ENCODE measurements around the gene PRKCA. TPM values are rescaled to one million over a fixed set of nuclear protein-coding genes. Genes with fewer than 3 reads are reported as not detected.
"Not testable (repeated sequence)": the region's sequence is repeated elsewhere in the genome, so short reads cannot be mapped to it uniquely, and the experiment has no call there.

Gene PRKCA
- total RNA-seq, 1 donor from 2014 or later, result 4.7 TPM

DNA sequence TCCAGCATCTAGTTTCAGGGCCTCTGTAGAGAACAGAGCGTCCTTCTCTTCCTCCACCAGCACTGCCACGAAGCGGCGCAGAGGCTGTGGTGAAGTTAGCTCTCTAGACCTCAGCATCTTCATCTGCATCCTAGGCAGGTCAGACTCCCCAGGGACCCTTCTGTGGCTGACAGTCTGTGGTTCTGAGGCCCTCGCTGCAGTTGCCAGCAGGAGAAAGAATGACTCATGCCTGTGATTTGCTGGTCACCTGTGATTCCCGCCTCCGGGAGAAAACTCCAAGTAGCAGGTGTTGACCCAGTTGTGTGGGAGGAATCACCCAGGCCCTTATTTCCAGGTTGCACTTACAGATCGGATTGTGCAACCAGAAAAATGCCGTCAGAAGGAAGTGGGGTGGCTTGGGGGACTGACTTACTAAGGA lies 415.2 kb downstream of the PRKCA start:
- TF ChIP-seq, protein P1, sequence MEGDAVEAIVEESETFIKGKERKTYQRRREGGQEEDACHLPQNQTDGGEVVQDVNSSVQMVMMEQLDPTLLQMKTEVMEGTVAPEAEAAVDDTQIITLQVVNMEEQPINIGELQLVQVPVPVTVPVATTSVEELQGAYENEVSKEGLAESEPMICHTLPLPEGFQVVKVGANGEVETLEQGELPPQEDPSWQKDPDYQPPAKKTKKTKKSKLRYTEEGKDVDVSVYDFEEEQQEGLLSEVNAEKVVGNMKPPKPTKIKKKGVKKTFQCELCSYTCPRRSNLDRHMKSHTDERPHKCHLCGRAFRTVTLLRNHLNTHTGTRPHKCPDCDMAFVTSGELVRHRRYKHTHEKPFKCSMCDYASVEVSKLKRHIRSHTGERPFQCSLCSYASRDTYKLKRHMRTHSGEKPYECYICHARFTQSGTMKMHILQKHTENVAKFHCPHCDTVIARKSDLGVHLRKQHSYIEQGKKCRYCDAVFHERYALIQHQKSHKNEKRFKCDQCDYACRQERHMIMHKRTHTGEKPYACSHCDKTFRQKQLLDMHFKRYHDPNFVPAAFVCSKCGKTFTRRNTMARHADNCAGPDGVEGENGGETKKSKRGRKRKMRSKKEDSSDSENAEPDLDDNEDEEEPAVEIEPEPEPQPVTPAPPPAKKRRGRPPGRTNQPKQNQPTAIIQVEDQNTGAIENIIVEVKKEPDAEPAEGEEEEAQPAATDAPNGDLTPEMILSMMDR (IDR thresholded peaks at IDR 0.05; ENCODE audit: insufficient read depth, low read length, severe bottlenecking), result no peak
- Histone ChIP-seq H3K27me3 (ENCODE audit: control insufficient read depth, insufficient read depth, low read length) (no peaks in the 10 kb centered on the region), H3K36me3 (ENCODE audit: control insufficient read depth, insufficient read depth, low read length) (no peaks in the 10 kb centered on the region), H3K4me3 (ENCODE audit: low read depth, low read length) (no peak overlapping the region)
- FAIRE-seq (no peak), DNase-seq (ENCODE audit: low read depth) (peak; percentile 87)

DNA sequence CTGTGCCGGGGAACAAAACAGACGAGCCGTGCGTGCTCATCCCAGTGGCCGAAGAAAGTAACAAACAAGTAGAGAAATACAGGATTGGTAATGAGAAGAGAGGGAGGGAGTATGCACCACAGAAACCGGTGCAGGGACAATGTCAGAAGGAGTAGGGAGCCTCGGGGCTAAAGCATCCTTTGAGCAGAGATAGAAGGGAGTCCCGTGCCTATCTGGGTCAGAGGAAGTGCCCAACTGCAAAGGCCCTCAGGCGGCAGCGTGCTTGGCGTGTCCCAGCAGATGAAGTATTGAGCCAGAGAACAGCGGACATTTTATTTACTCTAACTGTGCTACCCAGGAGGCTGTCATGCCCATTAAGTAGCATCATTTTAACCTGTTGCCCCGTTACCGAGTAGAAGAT lies 417.6 kb downstream of the PRKCA start:
- no peak for DNase-seq (ENCODE audit: low read depth)
- FAIRE-seq, result no peak
- Histone ChIP-seq H3K36me3 (ENCODE audit: control insufficient read depth, insufficient read depth, low read length) (no peaks in the 10 kb centered on the region), H3K27me3 (ENCODE audit: control insufficient read depth, insufficient read depth, low read length) (no peaks in the 10 kb centered on the region), H3K4me3 (ENCODE audit: low read depth, low read length) (no peak overlapping the region)
- TF ChIP-seq, protein P1 (IDR thresholded peaks at IDR 0.05; ENCODE audit: insufficient read depth, low read length, severe bottlenecking), result no peak

DNA sequence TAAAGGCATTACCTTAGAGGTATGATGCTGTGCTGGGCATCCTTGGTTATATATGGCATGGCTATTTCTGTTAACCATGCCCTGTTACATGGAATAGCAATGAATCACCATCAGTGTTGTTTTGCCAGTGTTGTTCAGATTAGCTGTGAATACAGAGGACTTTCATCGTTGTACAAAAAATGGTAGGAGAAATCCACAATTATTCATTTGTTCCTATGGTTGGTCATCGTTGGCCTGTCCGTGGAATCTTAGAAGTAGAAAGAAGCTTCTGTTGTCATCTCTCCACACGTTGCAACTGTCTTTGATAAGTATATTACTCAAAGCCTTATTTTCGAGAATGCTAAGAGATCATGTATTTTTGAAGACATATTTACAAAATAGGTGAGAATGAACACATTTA lies 418.2 kb downstream of the PRKCA start:
- Histone ChIP-seq H3K36me3 (ENCODE audit: control insufficient read depth, insufficient read depth, low read length) (no peaks in the 10 kb centered on the region), H3K4me3 (ENCODE audit: low read depth, low read length) (no peak overlapping the region), H3K27me3 (ENCODE audit: control insufficient read depth, insufficient read depth, low read length) (no peaks in the 10 kb centered on the region)
- DNase-seq (ENCODE audit: low read depth), result no peak
- FAIRE-seq, result no peak
- TF ChIP-seq, protein P1 (IDR thresholded peaks at IDR 0.05; ENCODE audit: insufficient read depth, low read length, severe bottlenecking), result no peak

DNA sequence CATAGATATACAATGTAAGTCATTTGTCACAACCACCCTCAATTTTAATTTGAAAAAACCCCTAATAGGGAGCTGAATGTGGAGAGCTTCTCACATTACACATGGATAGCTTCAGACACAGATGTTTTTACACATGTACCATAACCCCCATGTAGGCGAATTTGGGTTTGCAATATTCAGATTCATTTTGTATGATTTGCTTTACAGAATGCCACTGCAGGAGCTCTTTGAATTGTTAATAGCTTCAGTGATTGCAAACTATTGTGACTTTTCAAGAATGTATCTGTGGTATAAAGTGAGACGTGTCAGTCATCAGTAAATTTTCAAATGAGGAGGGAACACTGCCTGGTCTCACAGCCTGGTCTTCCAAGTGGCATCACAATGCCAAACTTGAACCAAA lies 419.9 kb downstream of the PRKCA start:
- FAIRE-seq, result no peak
- Histone ChIP-seq H3K4me3 (ENCODE audit: low read depth, low read length) (no peak overlapping the region), H3K36me3 (ENCODE audit: control insufficient read depth, insufficient read depth, low read length) (no peaks in the 10 kb centered on the region), H3K27me3 (ENCODE audit: control insufficient read depth, insufficient read depth, low read length) (no peaks in the 10 kb centered on the region)
- TF ChIP-seq, protein P1 (IDR thresholded peaks at IDR 0.05; ENCODE audit: insufficient read depth, low read length, severe bottlenecking), result no peak
- DNase-seq (ENCODE audit: low read depth), result no peak

DNA sequence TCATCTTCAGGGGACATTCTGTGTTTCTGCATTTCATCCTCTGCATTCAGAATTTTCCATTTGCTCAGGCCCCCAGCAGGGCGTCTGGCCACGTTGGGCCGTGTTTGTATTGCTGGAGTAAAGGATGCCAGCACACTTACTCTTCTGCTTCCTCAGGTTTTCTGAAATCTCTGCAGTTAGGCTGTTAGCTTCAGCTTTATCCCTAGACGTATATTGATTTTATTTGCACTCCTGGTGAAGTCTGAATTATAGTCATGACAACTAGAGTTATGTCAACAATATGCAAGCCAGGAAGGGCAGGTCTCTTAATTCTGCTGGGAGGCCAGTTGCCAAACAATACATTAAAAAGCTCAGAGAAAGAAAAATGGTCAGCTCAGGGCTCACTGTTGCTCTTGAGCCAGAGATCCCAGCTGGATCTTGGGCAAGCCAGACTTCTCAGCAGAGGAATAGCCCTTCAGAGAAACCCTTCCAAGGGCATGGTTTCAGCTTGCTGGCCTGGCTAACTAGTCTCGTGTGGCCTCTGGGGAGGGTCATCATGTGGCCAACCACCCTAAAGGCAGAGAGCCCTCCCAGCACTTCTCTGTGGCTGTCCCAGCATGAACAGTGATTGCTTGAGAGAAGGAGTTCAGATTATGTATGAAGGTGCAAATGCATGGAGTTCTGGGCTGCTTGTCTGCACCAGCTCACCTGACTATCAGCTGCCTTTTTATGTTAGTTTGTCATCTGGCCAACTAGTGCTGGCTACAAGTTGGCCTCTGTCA lies 422.3 kb downstream of the PRKCA start:
- FAIRE-seq (no peak), DNase-seq (ENCODE audit: low read depth) (no peak)
- no peaks in the 10 kb centered on the region for H3K36me3 ChIP-seq (ENCODE audit: control insufficient read depth, insufficient read depth, low read length)
- TF ChIP-seq, protein P1 (IDR thresholded peaks at IDR 0.05; ENCODE audit: insufficient read depth, low read length, severe bottlenecking), result no peak
- no peak overlapping the region for H3K4me3 ChIP-seq (ENCODE audit: low read depth, low read length)
- no peaks in the 10 kb centered on the region for H3K27me3 ChIP-seq (ENCODE audit: control insufficient read depth, insufficient read depth, low read length)

DNA sequence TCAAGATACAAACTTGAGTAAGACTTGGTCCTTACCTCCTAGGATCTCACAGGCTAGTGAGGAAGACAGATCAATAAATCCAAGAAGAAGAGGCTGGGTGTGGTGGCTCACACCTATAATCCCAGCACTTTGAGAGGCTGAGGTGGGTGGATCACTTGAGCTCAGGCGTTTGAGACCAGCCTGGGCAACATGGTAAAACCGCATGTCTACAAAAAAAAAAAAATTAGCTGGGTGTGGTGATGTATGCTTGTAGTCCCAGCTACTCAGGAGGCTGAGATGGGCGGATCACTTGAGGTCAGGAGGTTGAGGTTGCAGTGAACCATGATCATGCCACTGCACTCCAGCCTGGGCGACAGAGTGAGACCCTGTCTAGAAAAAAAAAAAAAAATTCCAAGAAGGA lies 423.0 kb downstream of the PRKCA start:
- H3K36me3 ChIP-seq (ENCODE audit: control insufficient read depth, insufficient read depth, low read length); DNase-seq (ENCODE audit: low read depth); H3K4me3 ChIP-seq (ENCODE audit: low read depth, low read length); H3K27me3 ChIP-seq (ENCODE audit: control insufficient read depth, insufficient read depth, low read length); FAIRE-seq: not testable (repeated sequence)
